Neuronal stem cell (in vitro differentiated cells): ENCODE measurements around the gene COLEC11.
"Not testable (repeated sequence)": the region's sequence is repeated elsewhere in the genome, so short reads cannot be mapped to it uniquely, and the experiment has no call there.

ENCODE experiments used
- DNase-seq: peaks from one replicate; pipeline ENCODE4 v3.0.0-alpha.2; 2013; ENCODE audit warnings: low spot score
- H2AFZ ChIP-seq: one replicate; pipeline ENCODE4 v1.6.1; 2013; ENCODE audit warnings: mild to moderate bottlenecking, low read length, inconsistent platforms
- H2AK5ac ChIP-seq: 2 replicates; pipeline ENCODE4 v1.6.1; 2013; ENCODE audit warnings: low read depth, mild to moderate bottlenecking, inconsistent platforms, low read length, moderate library complexity, mixed read lengths
- H2BK120ac ChIP-seq: 2 replicates; pipeline ENCODE4 v1.6.1; 2013; ENCODE audit warnings: low read depth, mild to moderate bottlenecking, inconsistent platforms, low read length, moderate library complexity, mixed read lengths
- H2BK12ac ChIP-seq: one replicate; pipeline ENCODE4 v1.6.1; 2013; ENCODE audit warnings: low read length, inconsistent platforms
- H2BK15ac ChIP-seq: 2 replicates; pipeline ENCODE4 v1.6.1; 2013; ENCODE audit warnings: mild to moderate bottlenecking, low read length, inconsistent platforms, mixed read lengths
- H2BK5ac ChIP-seq: one replicate; pipeline ENCODE4 v1.6.1; 2013; ENCODE audit warnings: inconsistent platforms, mild to moderate bottlenecking, low read length, moderate library complexity
- H3K14ac ChIP-seq: one replicate; pipeline ENCODE4 v1.6.1; 2013; ENCODE audit warnings: low read length, inconsistent platforms
- H3K18ac ChIP-seq: 2 replicates; pipeline ENCODE4 v1.6.1; 2013; ENCODE audit warnings: low read length, inconsistent platforms
- H3K23ac ChIP-seq: 2 replicates; pipeline ENCODE4 v1.6.1; 2013; ENCODE audit warnings: low read depth, mild to moderate bottlenecking, mixed read lengths, low read length, inconsistent platforms; ENCODE audit not compliant: poor library complexity
- H3K27ac ChIP-seq: replicated peaks from 3 replicates; pipeline ENCODE4 v1.5.1; 2013; ENCODE audit warnings: low read length, inconsistent platforms
- H3K27me3 ChIP-seq, 3 experiments: 2 replicates each; pipeline ENCODE4 v1.6.1; 2013; ENCODE audit warnings: low read length in 3 of 3, mild to moderate bottlenecking in 2 of 3, inconsistent platforms in 1 of 3, low read depth in 1 of 3, mixed read lengths in 1 of 3, moderate library complexity in 1 of 3; ENCODE audit not compliant: control insufficient read depth in 3 of 3, insufficient read depth in 3 of 3
- H3K36me3 ChIP-seq, 2 donors: replicated peaks in 1 of 2; 2 replicates each; pipeline ENCODE4 v1.6.1; 2013; ENCODE audit warnings: low read length in 2 of 2; ENCODE audit not compliant: control insufficient read depth in 2 of 2, insufficient read depth in 2 of 2
- H3K4ac ChIP-seq: 2 replicates; pipeline ENCODE4 v1.6.1; 2013; ENCODE audit warnings: inconsistent platforms, mild to moderate bottlenecking, low read length, moderate library complexity
- H3K4me1 ChIP-seq, 2 donors: 1 replicate in 1 of 2; 2 replicates in 1 of 2; pipeline ENCODE4 v1.6.1; 2013; ENCODE audit warnings: low read length in 2 of 2, low read depth in 1 of 2; ENCODE audit not compliant: control insufficient read depth in 2 of 2, insufficient read depth in 1 of 2
- H3K4me2 ChIP-seq: one replicate; pipeline ENCODE4 v1.6.1; 2013; ENCODE audit warnings: mild to moderate bottlenecking, low read length, inconsistent platforms; ENCODE audit not compliant: insufficient read depth, poor library complexity, severe bottlenecking
- H3K4me3 ChIP-seq, 2 donors: 2 replicates each; pipeline ENCODE4 v1.5.1; 2013; ENCODE audit warnings: low read length in 2 of 2, mild to moderate bottlenecking in 2 of 2, inconsistent platforms in 1 of 2, moderate library complexity in 1 of 2
- H3K79me1 ChIP-seq: one replicate; pipeline ENCODE4 v1.6.1; 2013; ENCODE audit warnings: low read depth, mild to moderate bottlenecking, inconsistent platforms, low read length, moderate library complexity
- H3K9ac ChIP-seq: one replicate; pipeline ENCODE4 v1.6.1; 2013; ENCODE audit warnings: mild to moderate bottlenecking, low read depth, low read length, inconsistent platforms; ENCODE audit not compliant: poor library complexity
- H3K9me3 ChIP-seq, 2 donors: replicated peaks in 1 of 2; 2 replicates each; pipeline versions ENCODE3 to v1.6.1; 2013; ENCODE audit warnings: low read length in 2 of 2, mild to moderate bottlenecking in 2 of 2, inconsistent platforms in 1 of 2, low read depth in 1 of 2, mixed read lengths in 1 of 2, moderate library complexity in 1 of 2; ENCODE audit not compliant: control insufficient read depth in 2 of 2, insufficient read depth in 1 of 2
- H4K8ac ChIP-seq: one replicate; pipeline ENCODE4 v1.6.1; 2013; ENCODE audit warnings: low read depth, mild to moderate bottlenecking, inconsistent platforms, low read length, moderate library complexity
- H4K91ac ChIP-seq: one replicate; pipeline ENCODE4 v1.6.1; 2013; ENCODE audit warnings: low read length, low read depth, mild to moderate bottlenecking, inconsistent platforms; ENCODE audit not compliant: poor library complexity
- WGBS, 2 donors: extraction: QIAGEN DNeasy Blood & Tissue Kit; methylation state at CpG; one replicate each; pipeline ENCODE4 v1.1.7; 2013; ENCODE audit warnings: missing lambda C conversion rate in 2 of 2, mixed read lengths in 1 of 2; ENCODE audit not compliant: insufficient read length in 2 of 2, insufficient replicate concordance in 1 of 2; ENCODE audit errors: extremely low coverage in 2 of 2; 5-methylcytosine and 5-hydroxymethylcytosine counted together

Gene COLEC11

DNA sequence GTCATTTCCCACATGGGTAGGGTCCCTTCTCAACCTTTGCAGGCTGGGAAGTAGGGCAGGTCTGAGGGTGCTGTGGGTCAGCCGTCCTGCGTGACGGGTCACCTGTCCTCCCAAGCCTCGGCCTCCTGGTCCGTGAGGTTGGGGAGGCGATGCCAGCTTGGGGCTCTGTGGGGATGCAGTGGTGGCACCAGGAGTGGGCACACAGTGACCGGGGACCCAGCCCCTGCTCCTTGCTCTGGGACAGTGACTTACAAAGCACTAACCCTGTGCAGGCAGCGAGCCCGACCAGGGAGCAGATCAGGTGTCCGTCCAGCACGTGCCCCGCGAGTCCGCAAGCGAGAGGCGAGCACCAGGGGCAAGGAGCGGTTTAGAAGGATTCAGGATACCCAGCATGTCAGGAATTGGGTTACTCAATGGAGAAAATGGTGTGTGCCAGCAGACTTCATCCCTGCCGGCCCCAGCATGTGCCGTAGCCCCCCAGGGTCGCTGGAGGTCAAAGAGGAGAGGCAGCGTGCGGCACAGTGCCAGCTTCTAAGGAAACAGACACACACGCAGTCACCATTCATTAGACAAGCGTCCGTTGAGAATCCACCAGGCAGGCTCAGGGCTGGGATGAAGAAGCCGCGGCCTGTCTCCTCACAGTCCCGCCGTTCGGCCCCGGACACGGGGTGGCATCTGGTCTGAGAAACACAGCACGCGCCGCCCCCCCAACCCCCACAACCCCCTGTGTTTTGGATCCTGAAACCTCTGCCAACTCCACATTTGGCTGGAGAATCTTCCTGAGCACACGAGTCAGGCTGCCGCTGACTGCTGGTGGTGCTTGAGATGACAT, 11.7 kb downstream of the COLEC11 start:
- peak overlapping the region; percentile 56 for H2BK15ac ChIP-seq
- no peaks in the 10 kb centered on the region for H3K27me3 ChIP-seq
- H2BK120ac ChIP-seq = peak overlapping the region; percentile 37
- no peaks in the 10 kb centered on the region for H3K36me3 ChIP-seq
- H3K4me2 ChIP-seq = no peak overlapping the region
- peak overlapping the region; percentile 77 for H3K14ac ChIP-seq
- peak overlapping the region; percentile 42 for H3K18ac ChIP-seq
- H2AK5ac ChIP-seq = peak overlapping the region; percentile 94
- peak overlapping the region; percentile 19 for H2AFZ ChIP-seq
- peaks cover 0 to 2% of the 10 kb centered on the region in 2 donors for H3K9me3 ChIP-seq
- H3K27ac ChIP-seq = no peak overlapping the region
- no peak overlapping the region for H3K9ac ChIP-seq
- H3K4me3 ChIP-seq = no peak overlapping the region
- no peak for DNase-seq
- peaks cover 6 to 7% of the 10 kb centered on the region in 2 donors for H3K4me1 ChIP-seq
- H3K4ac ChIP-seq = no peak overlapping the region
- H4K91ac ChIP-seq = no peak overlapping the region
- no peak overlapping the region for H4K8ac ChIP-seq
- peaks cover 1% of the 10 kb centered on the region for H3K79me1 ChIP-seq
- peak overlapping the region; percentile 1 for H2BK5ac ChIP-seq
- peak overlapping the region; percentile 49 for H2BK12ac ChIP-seq
- no CpG with 5 or more reads among the region's 37 CpGs for WGBS, 2 donors
- peak overlapping the region; percentile 75 for H3K23ac ChIP-seq

DNA sequence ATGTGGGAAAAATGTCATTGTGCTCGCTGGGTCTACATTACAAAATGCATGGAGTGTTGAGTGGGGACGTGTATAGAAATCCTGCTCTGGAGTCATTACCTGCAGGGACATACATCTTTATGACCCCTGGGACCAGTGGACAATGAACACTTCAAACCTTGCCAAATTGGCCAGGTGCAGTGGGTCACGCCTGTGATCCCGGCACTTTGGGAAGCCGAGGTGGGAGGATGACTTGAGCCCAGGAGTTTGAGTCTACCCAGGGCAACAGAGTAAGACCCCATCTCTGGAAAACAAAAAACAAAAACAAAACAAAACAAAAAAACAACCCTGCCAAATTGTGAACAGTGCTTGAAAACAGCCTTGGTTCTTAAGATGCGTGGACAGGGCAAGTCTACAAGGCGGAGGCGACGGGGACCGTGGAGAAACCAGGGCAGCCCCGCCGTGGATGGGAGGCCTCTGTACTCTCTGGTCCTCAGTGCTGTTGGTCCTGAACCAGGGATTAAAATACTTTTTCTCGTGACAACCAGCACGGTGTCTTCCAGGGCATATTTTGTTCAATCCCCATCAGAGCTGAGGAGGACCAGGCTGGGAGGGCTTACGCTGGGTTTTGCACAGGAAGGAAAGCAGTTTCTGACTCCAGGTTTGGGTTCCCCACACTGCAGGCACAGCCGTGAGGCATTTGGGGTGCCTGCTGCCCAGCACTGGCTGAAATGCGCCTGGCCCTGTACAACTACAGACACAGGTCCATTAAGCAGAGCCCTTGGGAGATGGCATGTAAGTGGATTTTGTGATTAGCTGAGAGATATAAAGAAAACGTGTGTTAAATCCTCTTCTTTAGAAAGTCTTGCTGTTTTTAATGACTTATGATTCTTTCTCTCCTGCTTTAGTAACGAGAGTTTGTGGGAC, 13.7 kb downstream of the COLEC11 start:
- Histone ChIP-seq H2AFZ (no peak overlapping the region), H3K4me3 (no peak overlapping the region), H3K36me3 (peaks cover 0 to 3% of the 10 kb centered on the region in 2 donors), H2BK12ac (no peak overlapping the region), H4K91ac (no peak overlapping the region), H2BK120ac (no peak overlapping the region), H3K79me1 (peaks cover 3% of the 10 kb centered on the region), H3K27me3 (no peaks in the 10 kb centered on the region), H3K4ac (peak overlapping the region; percentile 67), H3K9me3 (peaks cover 4 to 7% of the 10 kb centered on the region in 2 donors), H2BK15ac (no peak overlapping the region), H3K27ac (no peak overlapping the region), H3K14ac (no peak overlapping the region), H4K8ac (no peak overlapping the region), H2BK5ac (no peak overlapping the region), H3K4me1 (peaks cover 6 to 8% of the 10 kb centered on the region in 2 donors), H3K18ac (peak overlapping the region; percentile 42), H3K9ac (no peak overlapping the region), H3K4me2 (no peak overlapping the region), H3K23ac (no peak overlapping the region), H2AK5ac (peak overlapping the region; percentile 28)
- no CpG with 5 or more reads among the region's 19 CpGs for WGBS, 2 donors
- no peak for DNase-seq

DNA sequence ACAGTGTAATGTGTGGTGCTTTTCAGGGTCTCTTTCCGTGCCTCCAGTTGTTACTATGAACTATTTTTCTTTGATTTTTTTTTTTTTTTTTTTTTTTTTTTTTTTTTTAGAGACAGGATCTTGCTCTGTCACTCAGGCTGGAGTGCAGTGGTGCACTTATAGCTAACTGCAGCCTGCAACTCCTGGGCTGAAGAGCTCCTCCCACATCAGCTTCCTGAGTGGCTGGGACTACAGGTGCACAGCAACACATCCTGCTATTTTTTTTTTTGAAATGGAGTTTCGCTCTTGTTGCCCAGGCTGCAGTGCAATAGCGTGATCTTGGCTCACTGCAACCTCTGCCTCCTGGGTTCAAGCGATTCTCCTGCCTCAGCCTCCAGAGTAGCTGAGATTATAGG, 14.4 kb downstream of the COLEC11 start:
- H2AK5ac ChIP-seq, H3K4me1 ChIP-seq, H3K9me3 ChIP-seq, H4K8ac ChIP-seq, H2AFZ ChIP-seq, H4K91ac ChIP-seq, H3K4me3 ChIP-seq, H2BK12ac ChIP-seq, H2BK15ac ChIP-seq, H2BK120ac ChIP-seq, H3K9ac ChIP-seq, H2BK5ac ChIP-seq, H3K4ac ChIP-seq, H3K4me2 ChIP-seq, DNase-seq, H3K23ac ChIP-seq, H3K27ac ChIP-seq, H3K79me1 ChIP-seq, H3K18ac ChIP-seq, H3K14ac ChIP-seq, H3K27me3 ChIP-seq, H3K36me3 ChIP-seq: not testable (repeated sequence)
- no CpG with 5 or more reads among the region's 4 CpGs for WGBS, 2 donors

DNA sequence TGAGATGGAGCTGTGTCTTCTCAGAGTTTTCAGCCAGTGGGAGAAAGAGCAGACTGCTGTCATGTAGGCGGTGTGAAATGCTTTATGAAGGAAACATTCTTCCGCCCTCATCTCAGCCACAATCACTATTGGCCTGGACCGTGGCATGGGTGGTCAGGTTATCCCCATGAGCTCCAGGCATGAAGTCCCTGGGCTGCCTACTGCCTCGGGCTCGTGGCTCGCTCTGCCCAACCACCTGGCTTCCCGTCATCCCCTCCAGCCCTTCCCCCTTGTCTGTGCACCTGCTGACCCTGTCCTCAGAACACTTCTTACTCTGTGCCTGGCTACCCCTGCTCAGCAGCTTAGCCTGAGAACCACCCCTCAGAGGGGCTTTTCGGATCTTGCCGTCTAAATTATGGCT, 15.5 kb downstream of the COLEC11 start:
- no peak overlapping the region for H2BK5ac ChIP-seq
- H3K4ac ChIP-seq = no peak overlapping the region
- H3K27ac ChIP-seq = no peak overlapping the region
- no peak overlapping the region for H3K4me3 ChIP-seq
- peaks cover 7% of the 10 kb centered on the region in 2 donors for H3K9me3 ChIP-seq
- no peak overlapping the region for H2BK12ac ChIP-seq
- H3K36me3 ChIP-seq = peaks cover 0 to 3% of the 10 kb centered on the region in 2 donors
- H3K18ac ChIP-seq = no peak overlapping the region
- no peak for DNase-seq
- H3K4me2 ChIP-seq = no peak overlapping the region
- H3K9ac ChIP-seq = no peak overlapping the region
- no peak overlapping the region for H4K91ac ChIP-seq
- no peak overlapping the region for H2BK120ac ChIP-seq
- H2BK15ac ChIP-seq = no peak overlapping the region
- no peak overlapping the region for H3K14ac ChIP-seq
- H3K23ac ChIP-seq = no peak overlapping the region
- no CpG with 5 or more reads among the region's 9 CpGs for WGBS, 2 donors
- peaks cover 6 to 8% of the 10 kb centered on the region in 2 donors for H3K4me1 ChIP-seq
- H3K27me3 ChIP-seq = no peaks in the 10 kb centered on the region
- H3K79me1 ChIP-seq = peaks cover 3% of the 10 kb centered on the region
- no peak overlapping the region for H4K8ac ChIP-seq
- H2AK5ac ChIP-seq = no peak overlapping the region
- peak overlapping the region; percentile 85 for H2AFZ ChIP-seq
